AG09309 (cell line): Measurements from ENCODE around the gene CLEC19A.

Source experiments
- DNase-seq: peaks from one replicate; pipeline ENCODE4 v3.0.0-alpha.2; 2010; ENCODE audit warnings: low read depth
- H3K4me3 ChIP-seq: 2 replicates; pipeline ENCODE4 v1.5.1; 2011; ENCODE audit warnings: mild to moderate bottlenecking, low read depth, low read length, moderate library complexity; ENCODE audit not compliant: control insufficient read depth
- TF ChIP-seq, protein P1 (sequence below): IDR thresholded peaks from 2 replicates; pipeline ENCODE4 v1.5.1; 2011; ENCODE audit warnings: mild to moderate bottlenecking, low read depth, low read length, inconsistent platforms; ENCODE audit not compliant: insufficient read depth, control insufficient read depth; ENCODE audit errors: missing control alignments

Gene CLEC19A

DNA sequence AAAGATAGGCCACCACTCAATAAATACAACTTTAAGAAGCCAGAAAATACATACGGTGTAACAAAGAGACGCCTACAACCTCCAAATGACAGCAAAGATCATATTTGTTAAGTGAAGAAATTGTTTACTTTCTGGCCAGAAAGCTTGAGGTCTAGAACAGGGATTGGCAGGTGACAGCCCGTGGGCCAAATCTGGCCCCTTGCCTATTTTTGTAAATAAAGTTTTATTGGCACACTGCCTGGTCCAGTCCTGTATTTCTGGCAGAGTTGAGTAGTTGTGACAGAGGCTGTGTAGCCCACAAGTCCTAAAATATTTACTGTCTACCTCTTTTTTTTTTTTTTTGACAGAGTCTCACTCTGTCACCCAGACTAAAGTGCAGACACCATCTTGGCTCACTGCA lies 3.4 kb upstream of the CLEC19A start:
- H3K4me3 ChIP-seq, result no peak overlapping the region
- TF ChIP-seq, protein P1, sequence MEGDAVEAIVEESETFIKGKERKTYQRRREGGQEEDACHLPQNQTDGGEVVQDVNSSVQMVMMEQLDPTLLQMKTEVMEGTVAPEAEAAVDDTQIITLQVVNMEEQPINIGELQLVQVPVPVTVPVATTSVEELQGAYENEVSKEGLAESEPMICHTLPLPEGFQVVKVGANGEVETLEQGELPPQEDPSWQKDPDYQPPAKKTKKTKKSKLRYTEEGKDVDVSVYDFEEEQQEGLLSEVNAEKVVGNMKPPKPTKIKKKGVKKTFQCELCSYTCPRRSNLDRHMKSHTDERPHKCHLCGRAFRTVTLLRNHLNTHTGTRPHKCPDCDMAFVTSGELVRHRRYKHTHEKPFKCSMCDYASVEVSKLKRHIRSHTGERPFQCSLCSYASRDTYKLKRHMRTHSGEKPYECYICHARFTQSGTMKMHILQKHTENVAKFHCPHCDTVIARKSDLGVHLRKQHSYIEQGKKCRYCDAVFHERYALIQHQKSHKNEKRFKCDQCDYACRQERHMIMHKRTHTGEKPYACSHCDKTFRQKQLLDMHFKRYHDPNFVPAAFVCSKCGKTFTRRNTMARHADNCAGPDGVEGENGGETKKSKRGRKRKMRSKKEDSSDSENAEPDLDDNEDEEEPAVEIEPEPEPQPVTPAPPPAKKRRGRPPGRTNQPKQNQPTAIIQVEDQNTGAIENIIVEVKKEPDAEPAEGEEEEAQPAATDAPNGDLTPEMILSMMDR, result no peak
- no peak for DNase-seq

DNA sequence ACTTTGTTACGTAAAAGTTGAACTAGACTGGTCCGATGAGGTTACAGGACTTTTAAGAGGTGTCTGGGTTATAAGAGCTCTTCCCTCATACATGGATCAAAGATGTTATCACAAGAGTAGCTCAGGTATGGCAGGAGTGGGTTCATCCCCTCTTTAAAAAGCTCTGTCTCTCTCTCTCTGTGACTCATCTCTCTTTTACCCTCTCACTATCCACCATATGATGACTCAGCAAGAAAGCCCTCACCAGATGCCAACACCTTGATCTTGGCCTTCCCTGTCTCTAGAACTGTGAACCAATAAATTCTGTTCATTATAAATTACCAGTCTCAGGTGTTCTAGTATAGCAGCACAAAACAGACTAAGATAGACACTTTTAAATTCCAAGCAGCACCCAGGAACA lies 1.9 kb upstream of the CLEC19A start:
- H3K4me3 ChIP-seq, result no peak overlapping the region
- DNase-seq, result no peak
- TF ChIP-seq, protein P1, result no peak

DNA sequence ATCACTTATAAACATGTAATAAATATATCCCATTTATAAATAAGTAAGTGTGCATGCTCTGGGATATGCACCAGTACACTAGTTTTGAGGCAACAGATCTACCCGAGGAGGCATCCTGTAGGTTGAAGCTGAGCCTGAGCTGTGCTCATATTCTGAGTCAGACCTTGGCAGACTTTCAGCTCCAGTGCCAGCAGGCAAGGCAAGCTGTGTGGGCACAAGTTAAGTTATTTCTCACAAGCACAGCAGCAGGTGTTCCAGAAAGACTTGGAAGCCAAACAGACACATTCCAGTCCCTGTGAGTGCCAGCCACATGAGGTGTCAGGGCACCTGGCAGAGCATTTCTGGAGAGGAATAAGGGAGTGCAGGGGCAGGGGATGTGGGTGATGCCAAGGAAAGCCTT lies 1.3 kb upstream of the CLEC19A start:
- no peak overlapping the region for H3K4me3 ChIP-seq
- TF ChIP-seq, protein P1, result no peak
- no peak for DNase-seq

DNA sequence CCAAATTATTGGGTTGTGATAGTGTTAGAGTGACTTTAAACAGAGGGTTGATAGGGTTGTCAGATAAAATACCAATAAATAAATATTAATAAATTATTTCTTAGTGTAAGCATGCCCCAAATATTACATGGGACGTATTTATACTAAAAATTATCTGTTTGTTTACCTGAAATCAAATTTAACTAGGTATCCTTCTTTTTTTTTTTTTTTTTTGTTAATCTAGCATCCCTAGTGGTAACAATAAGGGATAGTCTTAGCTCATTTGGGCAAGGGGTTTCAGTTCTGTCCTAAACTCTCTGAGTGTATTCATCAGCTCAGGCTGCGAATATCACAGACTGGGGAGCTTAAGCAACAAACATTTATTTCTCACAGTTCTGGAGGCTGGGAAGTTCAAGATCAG lies 1.3 kb downstream of the CLEC19A start:
- DNase-seq, result no peak
- H3K4me3 ChIP-seq, result no peak overlapping the region
- TF ChIP-seq, protein P1, result no peak

DNA sequence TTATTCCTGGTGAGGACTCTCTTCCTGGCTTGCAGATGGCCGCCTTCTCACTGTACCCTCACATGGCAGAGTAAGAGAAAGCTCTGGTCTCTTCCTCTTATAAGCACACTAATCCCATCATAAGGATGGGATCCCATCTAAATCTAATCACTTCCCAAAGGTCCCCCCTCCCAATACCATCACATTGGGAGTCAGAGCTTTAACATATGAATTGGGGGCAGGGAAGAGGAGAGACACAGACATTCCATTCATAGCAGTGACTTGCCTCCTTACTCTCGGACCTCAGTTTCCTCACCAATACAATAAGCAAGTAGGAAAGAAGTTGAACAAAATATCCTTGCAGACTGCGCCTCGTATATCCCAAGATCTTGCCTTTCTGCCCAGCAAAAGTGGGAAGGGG lies 1.7 kb downstream of the CLEC19A start:
- DNase-seq, result no peak
- TF ChIP-seq, protein P1, result no peak
- H3K4me3 ChIP-seq, result no peak overlapping the region

DNA sequence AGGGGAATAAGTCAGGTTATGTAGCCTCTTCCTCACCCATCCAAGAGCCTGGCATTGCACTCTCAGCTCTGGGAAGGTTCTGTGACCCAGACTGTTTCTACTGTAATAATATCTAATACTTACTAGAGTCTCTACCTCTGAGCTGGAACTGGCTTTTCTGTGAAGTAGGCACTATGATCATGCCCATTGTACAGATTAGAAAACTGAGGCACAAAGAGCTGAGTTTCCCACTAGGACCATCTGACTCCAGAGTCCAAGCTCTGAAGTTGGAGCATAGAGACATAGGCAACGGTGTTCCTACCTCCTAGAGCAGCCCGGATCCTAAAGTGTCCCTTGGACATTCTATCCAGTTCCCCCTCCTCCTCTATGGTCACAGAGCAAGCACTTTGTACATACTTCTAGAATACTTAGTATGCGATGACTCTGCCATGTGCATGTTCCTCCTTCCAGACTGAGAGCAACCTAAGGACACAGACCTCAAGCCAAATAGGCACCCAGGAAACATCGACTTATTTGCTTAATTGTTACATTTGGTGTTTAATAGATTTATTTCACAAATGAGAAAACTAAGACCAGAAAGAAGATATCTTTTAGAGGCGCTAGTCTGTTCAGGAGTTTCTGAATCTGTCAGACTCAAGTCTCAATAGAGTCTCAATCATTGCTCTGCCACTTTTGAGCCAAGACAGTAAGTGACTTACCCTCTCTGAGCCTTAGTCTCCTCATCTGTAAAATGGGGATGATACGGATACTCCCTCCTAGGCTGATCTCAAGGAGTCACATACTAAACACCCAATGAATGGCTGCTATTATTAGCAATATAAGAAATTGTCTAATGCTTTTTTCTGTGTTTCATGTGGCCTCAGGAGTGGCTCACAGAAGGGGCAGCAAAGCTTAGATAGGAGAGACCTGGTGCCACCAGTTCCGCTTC lies 3.6 kb downstream of the CLEC19A start:
- no peak overlapping the region for H3K4me3 ChIP-seq
- TF ChIP-seq, protein P1, result no peak
- no peak for DNase-seq
